Stimulated activated naive CD8-positive, alpha-beta T cell treated with anti-CD3 and anti-CD28 coated beads, Interleukin-15, amount 100 ng/mL, for 72 hours (primary cell): ENCODE data around the gene EBI3.
"Not testable (repeated sequence)": the region's sequence is repeated elsewhere in the genome, so short reads cannot be mapped to it uniquely, and the experiment has no call there.

Experiments
- ATAC-seq: fragments of 150-1000 bp; cut with Tn5 transposase; 2 replicates; pipeline ENCODE4 v1.10.0; 2021; ENCODE audit warnings: mild to moderate bottlenecking, moderate library complexity
- DNase-seq, 2 donors: peaks; one replicate each; pipeline ENCODE4 v3.0.0; 2021 to 2022
- H3K27ac Mint-ChIP-seq, 2 donors: one replicate each; pipeline ENCODE4 v1.8.0; 2022; ENCODE audit warnings: mild to moderate bottlenecking in 2 of 2, mixed read lengths in 2 of 2, moderate library complexity in 2 of 2
- H3K27me3 Mint-ChIP-seq: one replicate; pipeline ENCODE4 v1.8.0; 2022; ENCODE audit warnings: mixed read lengths
- H3K4me1 Mint-ChIP-seq: one replicate; pipeline ENCODE4 v1.8.0; 2022; ENCODE audit warnings: mild to moderate bottlenecking, mixed read lengths
- H3K4me3 Mint-ChIP-seq, 2 donors: one replicate each; pipeline ENCODE4 v1.8.0; 2022; ENCODE audit warnings: mild to moderate bottlenecking in 2 of 2, mixed read lengths in 2 of 2, moderate library complexity in 1 of 2
- H3K9me3 Mint-ChIP-seq, 2 donors: one replicate each; pipeline ENCODE4 v1.8.0; 2022; ENCODE audit warnings: mixed read lengths in 2 of 2

Gene EBI3

GRCh38 chr19:4220188-4220587 lies 9.1 kb upstream of the EBI3 start:
- Mint-ChIP-seq H3K27me3 (no peaks in the 10 kb centered on the region), H3K4me3 (no peak overlapping the region)

GRCh38 chr19:4224470-4224869 lies 4.9 kb upstream of the EBI3 start:
- H3K4me3 Mint-ChIP-seq = no peak overlapping the region
- ATAC-seq (no peak), DNase-seq (no peak)
- H3K9me3 Mint-ChIP-seq = no peaks in the 10 kb centered on the region
- peaks cover 9% of the 10 kb centered on the region for H3K4me1 Mint-ChIP-seq
- no peak overlapping the region for H3K27ac Mint-ChIP-seq
- no peaks in the 10 kb centered on the region for H3K27me3 Mint-ChIP-seq

More at GRCh38 chr19:4220188-4220587, 9.1 kb upstream of the EBI3 start:
- Mint-ChIP-seq H3K9me3 (peaks cover 0 to 8% of the 10 kb centered on the region in 2 donors), H3K4me1 (no peaks in the 10 kb centered on the region), H3K27ac (no peak overlapping the region)
- no peak for ATAC-seq
- DNase-seq = no peak

- DNase-seq (no peak), ATAC-seq (no peak)
- Mint-ChIP-seq H3K27me3 (no peaks in the 10 kb centered on the region), H3K4me1 (peaks cover 9% of the 10 kb centered on the region), H3K4me3 (peak overlapping the region in 1 of 2 donors; percentile 38), H3K9me3 (no peaks in the 10 kb centered on the region), H3K27ac (no peak overlapping the region)
These were observed 3.4 kb upstream of the EBI3 start for GRCh38 chr19:4225885-4226284.

- Mint-ChIP-seq H3K27me3 (no peaks in the 10 kb centered on the region), H3K27ac (no peak overlapping the region)
- ATAC-seq = no peak
These were observed 1.6 kb upstream of the EBI3 start for GRCh38 chr19:4227771-4228170.

GRCh38 chr19:4228765-4229178 lies 551 bp upstream of the EBI3 start:
- no peaks in the 10 kb centered on the region for H3K9me3 Mint-ChIP-seq
- ATAC-seq = no peak
- no peak overlapping the region for H3K27ac Mint-ChIP-seq

More at GRCh38 chr19:4227771-4228170, 1.6 kb upstream of the EBI3 start:
- no peak for DNase-seq
- H3K9me3 Mint-ChIP-seq = no peaks in the 10 kb centered on the region
- H3K4me3 Mint-ChIP-seq = no peak overlapping the region
- H3K4me1 Mint-ChIP-seq = peaks cover 9% of the 10 kb centered on the region

GRCh38 chr19:4230237-4230636 lies 914 bp downstream of the EBI3 start:
- peaks cover 20% of the 10 kb centered on the region for H3K4me1 Mint-ChIP-seq
- H3K4me3 Mint-ChIP-seq, DNase-seq, H3K9me3 Mint-ChIP-seq, H3K27ac Mint-ChIP-seq, ATAC-seq: not testable (repeated sequence)
- peaks cover 20% of the 10 kb centered on the region for H3K27me3 Mint-ChIP-seq

More at GRCh38 chr19:4228765-4229178, 551 bp upstream of the EBI3 start:
- H3K27me3 Mint-ChIP-seq = peaks cover 9% of the 10 kb centered on the region
- no peak for DNase-seq
- H3K4me3 Mint-ChIP-seq = no peak overlapping the region
- H3K4me1 Mint-ChIP-seq = peaks cover 19% of the 10 kb centered on the region

- not testable (repeated sequence) for DNase-seq, H3K9me3 Mint-ChIP-seq, H3K4me3 Mint-ChIP-seq, ATAC-seq, H3K27ac Mint-ChIP-seq
- Mint-ChIP-seq H3K4me1 (peaks cover 13% of the 10 kb centered on the region), H3K27me3 (peaks cover 20% of the 10 kb centered on the region)
These were observed 2.2 kb downstream of the EBI3 start for GRCh38 chr19:4231521-4231920.

- H3K9me3 Mint-ChIP-seq, ATAC-seq, H3K4me3 Mint-ChIP-seq, H3K27ac Mint-ChIP-seq, DNase-seq: not testable (repeated sequence)
- peaks cover 20% of the 10 kb centered on the region for H3K27me3 Mint-ChIP-seq
- peaks cover 11% of the 10 kb centered on the region for H3K4me1 Mint-ChIP-seq
These were observed 2.8 kb downstream of the EBI3 start for GRCh38 chr19:4232139-4232538.

GRCh38 chr19:4232614-4233281 lies 3.4 kb downstream of the EBI3 start:
- Mint-ChIP-seq H3K4me1 (peaks cover 11% of the 10 kb centered on the region), H3K4me3 (peak overlapping the region in 1 of 2 donors; percentile 25)

GRCh38 chr19:4233282-4233853 lies 4.0 kb downstream of the EBI3 start:
- no peaks in the 10 kb centered on the region for H3K9me3 Mint-ChIP-seq
- peaks cover 11% of the 10 kb centered on the region for H3K4me1 Mint-ChIP-seq
- peak overlapping the region; percentile 2 to 67 for H3K4me3 Mint-ChIP-seq
- H3K27ac Mint-ChIP-seq = peak overlapping the region in 1 of 2 donors; percentile 50
- DNase-seq = peak; percentile 80 to 84
- ATAC-seq = peak; percentile 39
- H3K27me3 Mint-ChIP-seq = peaks cover 20% of the 10 kb centered on the region

More at GRCh38 chr19:4232614-4233281, 3.4 kb downstream of the EBI3 start:
- Mint-ChIP-seq H3K9me3 (no peaks in the 10 kb centered on the region), H3K27ac (no peak overlapping the region), H3K27me3 (peaks cover 20% of the 10 kb centered on the region)
- ATAC-seq (no peak), DNase-seq (peak in 1 of 2 donors; percentile 27)

GRCh38 chr19:4234142-4234861 lies 5.0 kb downstream of the EBI3 start:
- Mint-ChIP-seq H3K27me3 (peaks cover 20% of the 10 kb centered on the region), H3K4me3 (no peak overlapping the region), H3K9me3 (no peaks in the 10 kb centered on the region), H3K4me1 (peaks cover 11% of the 10 kb centered on the region), H3K27ac (no peak overlapping the region)
- DNase-seq (no peak), ATAC-seq (no peak)

GRCh38 chr19:4234862-4235201 lies 5.5 kb downstream of the EBI3 start:
- no peaks in the 10 kb centered on the region for H3K9me3 Mint-ChIP-seq
- H3K4me1 Mint-ChIP-seq = peaks cover 11% of the 10 kb centered on the region
- no peak overlapping the region for H3K4me3 Mint-ChIP-seq
- H3K27me3 Mint-ChIP-seq = peaks cover 20% of the 10 kb centered on the region
- no peak for DNase-seq
- no peak overlapping the region for H3K27ac Mint-ChIP-seq
- no peak for ATAC-seq

GRCh38 chr19:4237510-4237909 lies 8.2 kb downstream of the EBI3 start:
- H3K9me3 Mint-ChIP-seq, DNase-seq, H3K4me3 Mint-ChIP-seq, H3K27ac Mint-ChIP-seq, ATAC-seq: not testable (repeated sequence)
- H3K27me3 Mint-ChIP-seq = peaks cover 20% of the 10 kb centered on the region
- H3K4me1 Mint-ChIP-seq = peaks cover 11% of the 10 kb centered on the region

GRCh38 chr19:4238831-4239230 lies 9.5 kb downstream of the EBI3 start:
- H3K27ac Mint-ChIP-seq = no peak overlapping the region

GRCh38 chr19:4241824-4242430 lies 12.6 kb downstream of the EBI3 start:
- Mint-ChIP-seq H3K4me1 (peaks cover 5% of the 10 kb centered on the region), H3K4me3 (no peak overlapping the region), H3K27me3 (no peaks in the 10 kb centered on the region), H3K9me3 (peaks cover 0 to 7% of the 10 kb centered on the region in 2 donors), H3K27ac (no peak overlapping the region)
- DNase-seq = no peak
- ATAC-seq = no peak

More at GRCh38 chr19:4238831-4239230, 9.5 kb downstream of the EBI3 start:
- ATAC-seq (no peak), DNase-seq (no peak)
- Mint-ChIP-seq H3K27me3 (peaks cover 11% of the 10 kb centered on the region), H3K4me1 (no peaks in the 10 kb centered on the region), H3K9me3 (peaks cover 0 to 7% of the 10 kb centered on the region in 2 donors), H3K4me3 (no peak overlapping the region)
